ENCODE results near the gene ARHGEF10L. TPM values are rescaled to one million over a fixed set of nuclear protein-coding genes. Genes with fewer than 3 reads are reported as not detected.

The ARHGEF10L gene
- total RNA-seq, 3 donors from 2014 or later (not counting 1 experiment from before 2014, with no cell fraction given): 0.70 to 1.7 (median 0.94) TPM

DNA sequence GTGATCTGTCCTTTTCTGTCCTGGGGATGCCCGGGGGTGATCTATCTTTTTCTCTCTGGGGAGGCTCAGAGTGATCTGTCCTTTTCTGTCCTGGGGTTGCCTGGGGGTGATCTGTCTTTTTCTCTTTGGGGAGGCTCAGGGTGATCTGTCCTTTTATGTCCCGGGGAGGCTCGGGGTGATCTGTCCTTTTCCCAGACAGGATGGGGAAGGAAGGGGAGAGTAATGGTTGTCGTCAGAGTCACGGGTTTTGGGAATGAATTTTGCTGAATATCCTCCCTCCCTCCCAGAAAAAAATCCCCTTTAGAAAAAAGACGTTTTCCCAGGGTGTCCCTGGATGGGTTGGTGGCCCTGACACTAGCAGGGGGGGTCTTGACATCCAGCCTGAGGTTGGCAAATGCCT, 91.5 kb downstream of the ARHGEF10L start:
- intact Hi-C loops (cut with micrococcal nuclease): no loop called here
- TF ChIP-seq, protein P1, sequence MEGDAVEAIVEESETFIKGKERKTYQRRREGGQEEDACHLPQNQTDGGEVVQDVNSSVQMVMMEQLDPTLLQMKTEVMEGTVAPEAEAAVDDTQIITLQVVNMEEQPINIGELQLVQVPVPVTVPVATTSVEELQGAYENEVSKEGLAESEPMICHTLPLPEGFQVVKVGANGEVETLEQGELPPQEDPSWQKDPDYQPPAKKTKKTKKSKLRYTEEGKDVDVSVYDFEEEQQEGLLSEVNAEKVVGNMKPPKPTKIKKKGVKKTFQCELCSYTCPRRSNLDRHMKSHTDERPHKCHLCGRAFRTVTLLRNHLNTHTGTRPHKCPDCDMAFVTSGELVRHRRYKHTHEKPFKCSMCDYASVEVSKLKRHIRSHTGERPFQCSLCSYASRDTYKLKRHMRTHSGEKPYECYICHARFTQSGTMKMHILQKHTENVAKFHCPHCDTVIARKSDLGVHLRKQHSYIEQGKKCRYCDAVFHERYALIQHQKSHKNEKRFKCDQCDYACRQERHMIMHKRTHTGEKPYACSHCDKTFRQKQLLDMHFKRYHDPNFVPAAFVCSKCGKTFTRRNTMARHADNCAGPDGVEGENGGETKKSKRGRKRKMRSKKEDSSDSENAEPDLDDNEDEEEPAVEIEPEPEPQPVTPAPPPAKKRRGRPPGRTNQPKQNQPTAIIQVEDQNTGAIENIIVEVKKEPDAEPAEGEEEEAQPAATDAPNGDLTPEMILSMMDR (IDR thresholded peaks at IDR 0.05): no peak
- Histone ChIP-seq H3K27ac (ENCODE audit: low read length) (no peak overlapping the region), H3K4me1 (ENCODE audit: control insufficient read depth, insufficient read depth, low read length) (peaks cover 40% of the 10 kb centered on the region), H3K4me3 (ENCODE audit: low read length) (no peak overlapping the region), H3K36me3 (ENCODE audit: control insufficient read depth, insufficient read depth, low read length) (no peaks in the 10 kb centered on the region), H3K9me3 (ENCODE audit: control insufficient read depth, insufficient read depth, low read length) (no peaks in the 10 kb centered on the region), H3K27me3 (ENCODE audit: control insufficient read depth, insufficient read depth, low read length) (no peaks in the 10 kb centered on the region)
- H3K27me3 Mint-ChIP-seq (ENCODE audit: low read depth in 2 of 2): no peaks in the 10 kb centered on the region
- ATAC-seq: no peak
- WGBS (ENCODE audit: insufficient coverage): 56% methylated on average over 2 of the region's 6 CpGs
- H3K36me3 Mint-ChIP-seq: no peaks in the 10 kb centered on the region
- H3K9me3 Mint-ChIP-seq: no peaks in the 10 kb centered on the region
- DNase-seq: no peak
- no peaks in the 10 kb centered on the region for H3K4me1 Mint-ChIP-seq
- no peak overlapping the region for H3K4me3 Mint-ChIP-seq
- H3K27ac Mint-ChIP-seq: no peak overlapping the region

DNA sequence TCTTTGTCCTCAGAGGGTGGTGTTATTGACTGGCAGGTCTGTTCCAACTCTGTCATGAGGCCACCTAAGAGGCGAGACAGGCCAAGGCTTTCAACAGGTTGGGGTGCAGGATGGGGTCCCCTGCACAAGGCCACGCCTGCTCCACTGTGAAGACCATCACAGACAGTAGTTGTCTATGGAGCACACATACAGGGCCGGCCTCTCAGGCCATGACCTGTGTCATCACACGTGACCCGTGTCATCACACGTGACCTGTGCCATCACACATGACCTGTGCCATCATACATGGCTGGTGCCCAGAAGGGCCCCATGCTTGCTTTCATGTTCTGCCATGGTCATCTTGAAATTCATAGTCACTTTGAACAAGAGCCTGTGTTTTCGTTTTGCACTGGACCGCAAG, 91.9 kb downstream of the ARHGEF10L start:
- Mint-ChIP-seq H3K36me3 (no peaks in the 10 kb centered on the region), H3K9me3 (no peaks in the 10 kb centered on the region), H3K4me3 (no peak overlapping the region), H3K27ac (no peak overlapping the region), H3K27me3 (ENCODE audit: low read depth in 2 of 2) (no peaks in the 10 kb centered on the region), H3K4me1 (no peaks in the 10 kb centered on the region)
- 91% methylated on average over 8 of the region's 8 CpGs for WGBS (ENCODE audit: insufficient coverage)
- Histone ChIP-seq H3K9me3 (ENCODE audit: control insufficient read depth, insufficient read depth, low read length) (no peaks in the 10 kb centered on the region), H3K27ac (ENCODE audit: low read length) (no peak overlapping the region), H3K4me3 (ENCODE audit: low read length) (no peak overlapping the region), H3K27me3 (ENCODE audit: control insufficient read depth, insufficient read depth, low read length) (no peaks in the 10 kb centered on the region), H3K36me3 (ENCODE audit: control insufficient read depth, insufficient read depth, low read length) (no peaks in the 10 kb centered on the region), H3K4me1 (ENCODE audit: control insufficient read depth, insufficient read depth, low read length) (peaks cover 42% of the 10 kb centered on the region)
- intact Hi-C loops (cut with micrococcal nuclease): no loop called here
- TF ChIP-seq, protein P1 (IDR thresholded peaks at IDR 0.05): no peak
- DNase-seq (no peak), ATAC-seq (no peak)

DNA sequence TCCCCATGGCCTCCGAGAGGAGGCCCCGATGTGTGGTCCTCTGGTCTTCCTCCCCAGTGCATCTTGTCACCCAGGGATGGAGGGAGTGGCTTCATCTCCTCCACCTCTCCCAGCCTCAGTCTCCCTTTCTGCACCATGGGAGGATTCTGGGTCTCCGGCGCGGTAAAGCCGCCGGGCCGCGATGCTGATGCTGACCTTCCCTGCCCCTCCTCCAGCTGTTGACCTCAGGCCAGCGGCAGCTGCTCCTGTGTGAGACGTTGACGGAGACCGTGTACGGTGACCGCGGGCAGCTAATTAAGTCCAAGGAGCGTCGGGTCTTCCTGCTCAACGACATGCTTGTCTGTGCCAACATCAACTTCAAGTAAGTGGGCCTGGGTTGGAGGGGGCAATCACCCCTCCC, 92.6 kb downstream of the ARHGEF10L start:
- no peak for ATAC-seq
- Mint-ChIP-seq H3K9me3 (no peaks in the 10 kb centered on the region), H3K27me3 (ENCODE audit: low read depth in 2 of 2) (no peaks in the 10 kb centered on the region), H3K36me3 (no peaks in the 10 kb centered on the region), H3K4me1 (no peaks in the 10 kb centered on the region), H3K4me3 (no peak overlapping the region), H3K27ac (no peak overlapping the region)
- H3K9me3 ChIP-seq (ENCODE audit: control insufficient read depth, insufficient read depth, low read length): no peaks in the 10 kb centered on the region
- DNase-seq: no peak
- H3K27ac ChIP-seq (ENCODE audit: low read length): no peak overlapping the region
- WGBS (ENCODE audit: insufficient coverage): 94% methylated on average over 19 of the region's 19 CpGs
- H3K4me1 ChIP-seq (ENCODE audit: control insufficient read depth, insufficient read depth, low read length): peaks cover 42% of the 10 kb centered on the region
- H3K27me3 ChIP-seq (ENCODE audit: control insufficient read depth, insufficient read depth, low read length): no peaks in the 10 kb centered on the region
- no peak overlapping the region for H3K4me3 ChIP-seq (ENCODE audit: low read length)
- TF ChIP-seq, protein P1 (IDR thresholded peaks at IDR 0.05): no peak
- intact Hi-C loops (cut with micrococcal nuclease): no loop called here
- no peaks in the 10 kb centered on the region for H3K36me3 ChIP-seq (ENCODE audit: control insufficient read depth, insufficient read depth, low read length)

- 86% methylated on average over 12 of the region's 12 CpGs for WGBS (ENCODE audit: insufficient coverage)
- Mint-ChIP-seq H3K9me3 (no peaks in the 10 kb centered on the region), H3K4me1 (no peaks in the 10 kb centered on the region), H3K27me3 (ENCODE audit: low read depth in 2 of 2) (no peaks in the 10 kb centered on the region), H3K36me3 (no peaks in the 10 kb centered on the region), H3K4me3 (no peak overlapping the region), H3K27ac (no peak overlapping the region)
- Histone ChIP-seq H3K9me3 (ENCODE audit: control insufficient read depth, insufficient read depth, low read length) (no peaks in the 10 kb centered on the region), H3K4me3 (ENCODE audit: low read length) (no peak overlapping the region), H3K27me3 (ENCODE audit: control insufficient read depth, insufficient read depth, low read length) (no peaks in the 10 kb centered on the region), H3K27ac (ENCODE audit: low read length) (no peak overlapping the region), H3K4me1 (ENCODE audit: control insufficient read depth, insufficient read depth, low read length) (peaks cover 42% of the 10 kb centered on the region), H3K36me3 (ENCODE audit: control insufficient read depth, insufficient read depth, low read length) (no peaks in the 10 kb centered on the region)
- DNase-seq (no peak), ATAC-seq (no peak)
- intact Hi-C loops (cut with micrococcal nuclease): no loop called here
- TF ChIP-seq, protein P1 (IDR thresholded peaks at IDR 0.05): no peak
Measured at GRCh38 chr1:17632541-17633184, 93.2 kb downstream of the ARHGEF10L start.
